Type B pancreatic cell (in vitro differentiated cells): ENCODE data around the gene AZIN2. TPM values are rescaled to one million over a fixed set of nuclear protein-coding genes. Genes with fewer than 3 reads are reported as not detected.

ENCODE experiments used
- DNase-seq: peaks from one replicate; pipeline ENCODE4 v3.0.0; 2021; ENCODE audit warnings: mixed read lengths; ENCODE audit not compliant: unreplicated experiment; ENCODE audit errors: extremely low spot score
- H3K27ac Mint-ChIP-seq: 2 replicates; pipeline ENCODE4 v1.8.0; 2021; ENCODE audit warnings: mild to moderate bottlenecking, mixed read lengths
- H3K27me3 Mint-ChIP-seq: 2 replicates; pipeline ENCODE4 v1.8.0; 2021; ENCODE audit warnings: mixed read lengths
- H3K36me3 Mint-ChIP-seq: 2 replicates; pipeline ENCODE4 v1.8.0; 2021; ENCODE audit warnings: mixed read lengths
- H3K4me1 Mint-ChIP-seq: one replicate; pipeline ENCODE4 v1.8.0; 2021; ENCODE audit warnings: mixed read lengths; ENCODE audit not compliant: unreplicated experiment
- H3K4me3 Mint-ChIP-seq: 2 replicates; pipeline ENCODE4 v1.8.0; 2021; ENCODE audit warnings: mild to moderate bottlenecking, mixed read lengths
- H3K9me3 Mint-ChIP-seq: 2 replicates; pipeline ENCODE4 v1.8.0; 2021; ENCODE audit warnings: mixed read lengths
- total RNA-seq: library from RNA; stranded (reverse); gene quantifications from 2 replicates; pipeline ENCODE4 v1.2.1, GENCODE V29; 2021; ENCODE audit warnings: low replicate concordance
- TF ChIP-seq, protein P1 (sequence below): fragments of 200-600 bp; sonication (generic); conservative IDR thresholded peaks from 2 replicates; pipeline ENCODE4 v1.5.0; 2021; ENCODE audit warnings: antibody characterized with exemption, mild to moderate bottlenecking

The AZIN2 gene
- total RNA-seq, 1 donor from 2014 or later = 8.9 TPM

DNA sequence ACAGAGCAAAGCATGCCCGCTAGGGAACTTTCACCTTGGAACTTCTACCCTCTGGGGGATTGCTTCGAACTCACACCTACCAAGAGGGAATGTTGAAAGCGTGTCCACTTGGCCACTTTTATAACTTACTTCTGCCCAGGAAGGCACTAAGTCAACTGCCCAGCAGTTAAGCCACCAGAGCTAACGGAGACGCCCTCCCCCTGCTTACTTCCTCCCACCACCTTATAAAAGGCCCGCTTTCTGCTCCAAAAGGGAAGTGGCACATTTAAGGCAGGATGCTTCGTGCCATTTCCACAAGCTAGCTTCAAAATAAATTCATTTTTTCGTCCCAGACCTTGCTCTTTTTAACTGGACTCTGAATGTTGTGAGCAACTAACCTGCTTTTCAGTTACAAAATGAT, 41.1 kb upstream of the AZIN2 start:
- Mint-ChIP-seq H3K4me3 (no peak overlapping the region), H3K27me3 (no peaks in the 10 kb centered on the region), H3K4me1 (peaks cover 13% of the 10 kb centered on the region), H3K27ac (no peak overlapping the region), H3K9me3 (peaks cover 5% of the 10 kb centered on the region), H3K36me3 (peaks cover 9% of the 10 kb centered on the region)
- TF ChIP-seq, protein P1, sequence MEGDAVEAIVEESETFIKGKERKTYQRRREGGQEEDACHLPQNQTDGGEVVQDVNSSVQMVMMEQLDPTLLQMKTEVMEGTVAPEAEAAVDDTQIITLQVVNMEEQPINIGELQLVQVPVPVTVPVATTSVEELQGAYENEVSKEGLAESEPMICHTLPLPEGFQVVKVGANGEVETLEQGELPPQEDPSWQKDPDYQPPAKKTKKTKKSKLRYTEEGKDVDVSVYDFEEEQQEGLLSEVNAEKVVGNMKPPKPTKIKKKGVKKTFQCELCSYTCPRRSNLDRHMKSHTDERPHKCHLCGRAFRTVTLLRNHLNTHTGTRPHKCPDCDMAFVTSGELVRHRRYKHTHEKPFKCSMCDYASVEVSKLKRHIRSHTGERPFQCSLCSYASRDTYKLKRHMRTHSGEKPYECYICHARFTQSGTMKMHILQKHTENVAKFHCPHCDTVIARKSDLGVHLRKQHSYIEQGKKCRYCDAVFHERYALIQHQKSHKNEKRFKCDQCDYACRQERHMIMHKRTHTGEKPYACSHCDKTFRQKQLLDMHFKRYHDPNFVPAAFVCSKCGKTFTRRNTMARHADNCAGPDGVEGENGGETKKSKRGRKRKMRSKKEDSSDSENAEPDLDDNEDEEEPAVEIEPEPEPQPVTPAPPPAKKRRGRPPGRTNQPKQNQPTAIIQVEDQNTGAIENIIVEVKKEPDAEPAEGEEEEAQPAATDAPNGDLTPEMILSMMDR = no peak
- no peak for DNase-seq

DNA sequence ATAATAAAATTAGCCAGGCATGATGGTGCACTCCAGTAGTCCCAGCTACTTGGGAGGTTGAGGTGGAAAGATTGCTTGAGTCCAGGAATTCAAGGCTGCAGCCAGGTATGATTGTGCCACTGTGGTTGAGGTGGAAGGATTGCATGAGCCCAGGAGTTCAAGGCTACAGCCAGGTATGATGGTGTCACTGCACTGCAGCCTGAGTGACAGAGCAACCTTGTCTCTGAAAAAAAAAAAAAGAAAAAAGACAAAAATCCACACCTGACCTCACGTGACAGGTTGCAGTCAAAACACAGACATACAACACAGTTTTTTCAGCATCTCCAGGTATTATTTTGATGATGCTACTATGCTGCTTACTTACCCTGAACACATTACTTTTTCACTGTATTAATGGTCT, 39.9 kb upstream of the AZIN2 start:
- Mint-ChIP-seq H3K9me3 (peaks cover 5% of the 10 kb centered on the region), H3K4me3 (no peak overlapping the region), H3K27me3 (no peaks in the 10 kb centered on the region), H3K4me1 (peaks cover 16% of the 10 kb centered on the region), H3K36me3 (peaks cover 8% of the 10 kb centered on the region), H3K27ac (no peak overlapping the region)
- TF ChIP-seq, protein P1 = no peak
- no peak for DNase-seq

DNA sequence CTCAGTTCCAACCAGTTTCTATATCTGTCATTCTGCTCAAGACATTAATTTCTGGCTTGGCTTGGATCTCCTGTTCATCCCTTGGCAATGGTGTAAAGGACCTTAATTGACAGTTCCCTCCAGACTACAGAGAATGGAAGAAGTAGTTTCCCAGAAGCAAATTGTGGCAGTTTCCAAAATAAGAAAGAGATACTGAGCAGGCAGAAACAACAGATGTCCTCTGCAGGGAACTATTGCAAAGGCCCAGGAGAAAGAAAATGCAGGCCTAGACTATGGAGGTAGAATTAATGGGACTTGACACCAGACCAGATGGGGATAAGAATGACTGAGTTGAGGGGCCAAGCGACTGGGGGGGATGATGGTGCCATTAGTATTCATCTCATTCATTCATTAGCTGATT, 38.1 kb upstream of the AZIN2 start:
- H3K36me3 Mint-ChIP-seq = no peaks in the 10 kb centered on the region
- peaks cover 7% of the 10 kb centered on the region for H3K4me1 Mint-ChIP-seq
- no peak overlapping the region for H3K27ac Mint-ChIP-seq
- DNase-seq = no peak
- H3K4me3 Mint-ChIP-seq = no peak overlapping the region
- TF ChIP-seq, protein P1 = no peak
- H3K27me3 Mint-ChIP-seq = no peaks in the 10 kb centered on the region
- H3K9me3 Mint-ChIP-seq = no peaks in the 10 kb centered on the region

DNA sequence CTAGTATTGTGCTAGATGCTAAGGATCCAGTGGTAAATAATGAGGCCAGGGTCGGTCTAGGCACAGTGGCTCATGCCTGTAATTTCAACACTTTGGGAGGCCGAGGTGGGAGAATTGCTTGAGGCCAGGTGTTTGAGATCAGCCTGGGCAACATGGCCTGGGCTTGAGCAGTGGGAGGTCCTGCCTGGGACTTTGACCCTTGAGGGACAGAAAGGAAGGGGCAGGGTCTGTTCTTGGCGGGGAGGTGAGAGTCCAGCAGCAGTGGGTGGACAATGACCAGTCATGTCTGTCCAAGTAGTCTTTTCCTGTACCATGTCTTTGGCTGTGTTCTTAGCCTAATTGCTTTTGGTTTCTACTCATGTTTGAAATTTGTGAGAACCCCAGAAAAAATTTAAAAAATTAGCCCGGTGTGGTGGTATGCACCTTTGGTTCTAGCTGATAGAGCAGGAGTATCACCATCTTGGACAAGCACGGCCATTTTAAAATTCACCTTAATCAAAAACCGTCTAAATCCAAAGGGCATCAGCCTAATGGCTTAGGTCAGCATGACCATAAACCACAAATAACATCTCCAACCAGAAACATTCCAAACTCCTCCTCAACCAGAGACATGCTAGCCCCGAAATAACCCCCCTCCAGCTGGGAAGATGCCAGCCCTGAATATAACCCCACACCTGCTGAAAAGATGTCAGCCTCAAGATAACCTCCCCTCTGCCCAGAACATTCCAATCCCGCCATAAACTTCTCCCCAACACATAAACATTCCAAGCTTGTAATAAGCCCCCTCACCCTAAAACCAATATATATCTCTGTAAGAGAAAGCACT, 37.5 kb upstream of the AZIN2 start:
- Mint-ChIP-seq H3K4me3 (no peak overlapping the region), H3K27me3 (no peaks in the 10 kb centered on the region), H3K27ac (no peak overlapping the region), H3K4me1 (peaks cover 7% of the 10 kb centered on the region), H3K36me3 (no peaks in the 10 kb centered on the region), H3K9me3 (no peaks in the 10 kb centered on the region)
- no peak for DNase-seq
- TF ChIP-seq, protein P1 = no peak

DNA sequence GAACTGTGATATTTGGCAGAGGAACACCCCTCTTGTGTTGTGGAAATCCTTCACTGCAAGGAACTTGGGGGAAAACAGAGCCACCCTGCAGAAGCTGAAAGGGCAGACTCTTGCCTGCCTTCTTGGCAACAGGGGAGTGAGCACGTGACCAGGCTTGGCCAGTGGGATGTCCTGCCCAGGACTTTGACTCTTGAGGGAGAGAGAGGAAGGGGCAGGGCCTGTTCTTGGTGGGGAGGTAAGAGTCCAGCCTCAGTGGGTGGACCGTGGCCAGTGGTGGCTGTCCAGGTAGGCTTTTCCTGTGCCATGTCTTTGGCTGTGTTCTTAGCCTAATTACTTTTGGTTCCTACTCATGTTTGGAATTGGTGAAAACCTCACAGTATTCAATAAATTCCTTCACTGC, 35.7 kb upstream of the AZIN2 start:
- TF ChIP-seq, protein P1 = no peak
- Mint-ChIP-seq H3K36me3 (no peaks in the 10 kb centered on the region), H3K4me3 (no peak overlapping the region), H3K9me3 (no peaks in the 10 kb centered on the region), H3K27me3 (no peaks in the 10 kb centered on the region), H3K4me1 (peaks cover 7% of the 10 kb centered on the region), H3K27ac (no peak overlapping the region)
- no peak for DNase-seq
